Brain microvascular endothelial cell (primary cell): ENCODE results near the gene ATF5.
"Not testable (repeated sequence)": the region's sequence is repeated elsewhere in the genome, so short reads cannot be mapped to it uniquely, and the experiment has no call there.

ENCODE experiments used
- DNase-seq: peaks from one replicate; pipeline ENCODE4 v3.0.0-alpha.2; 2020
- H3K27ac ChIP-seq: fragments of 250-450 bp; sonication (Bioruptor Pico); 2 replicates; pipeline ENCODE4 v1.5.1; 2020; ENCODE audit warnings: mild to moderate bottlenecking, moderate library complexity
- H3K27me3 ChIP-seq: fragments of 250-450 bp; sonication (Bioruptor Pico); replicated peaks from 2 replicates; pipeline ENCODE4 v1.5.1; 2020; ENCODE audit warnings: mild to moderate bottlenecking
- H3K36me3 ChIP-seq: fragments of 250-450 bp; sonication (Bioruptor Pico); replicated peaks from 2 replicates; pipeline ENCODE4 v1.5.1; 2020; ENCODE audit warnings: mild to moderate bottlenecking
- H3K4me3 ChIP-seq: 2 replicates; pipeline ENCODE4 v1.5.1; 2011; ENCODE audit warnings: low read depth, mild to moderate bottlenecking, control low read depth, low read length, moderate library complexity
- in situ Hi-C: cut with HindIII; loops from 2 replicates; pipeline ENCODE4 v1.10.0; 2017; ENCODE audit warnings: low sequenced_read_pairs, low pct_ligation_motif_present
- TF ChIP-seq, protein P1 (sequence below): IDR thresholded peaks from 2 replicates; pipeline ENCODE4 v1.5.1; 2011; ENCODE audit warnings: low read depth, mild to moderate bottlenecking, moderate library complexity, low read length, control low read depth, inconsistent platforms; ENCODE audit errors: missing control alignments

ATF5 gene

DNA sequence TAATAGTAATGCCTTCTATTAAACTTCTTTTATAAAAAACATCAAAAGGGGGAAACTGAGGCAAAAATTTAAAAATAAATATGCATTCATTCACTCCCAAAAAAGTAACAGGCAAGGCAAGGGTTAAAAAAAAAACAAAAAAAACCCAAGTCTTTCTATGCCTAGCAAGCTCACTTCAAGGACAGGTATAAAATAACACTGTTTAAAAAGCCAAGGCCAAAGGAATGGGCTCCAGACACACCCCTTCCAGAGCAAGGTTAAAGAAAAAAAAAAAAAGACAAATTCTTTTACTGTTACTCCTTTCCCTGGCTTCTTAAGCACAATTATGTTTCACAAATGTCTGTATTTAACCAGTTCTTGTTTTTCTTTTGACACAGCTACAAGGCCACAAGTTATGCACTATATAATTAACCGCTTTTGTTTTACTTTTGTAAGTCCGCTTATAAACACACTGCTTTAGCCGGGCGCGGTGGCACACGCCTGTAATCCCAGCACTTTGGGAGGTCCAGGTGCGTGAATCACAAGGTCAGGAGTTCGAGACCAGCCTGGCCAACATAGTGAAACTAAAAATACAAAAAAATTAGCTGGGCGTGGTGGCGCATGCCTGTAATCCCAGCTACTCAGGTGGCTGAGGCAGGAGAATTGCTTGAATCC is 28.4 kb downstream of the ATF5 start:
- in situ Hi-C loops: no loop called here
- Histone ChIP-seq H3K36me3 (no peaks in the 10 kb centered on the region), H3K27ac (no peak overlapping the region), H3K4me3 (no peak overlapping the region), H3K27me3 (no peaks in the 10 kb centered on the region)
- no peak for DNase-seq
- TF ChIP-seq, protein P1, sequence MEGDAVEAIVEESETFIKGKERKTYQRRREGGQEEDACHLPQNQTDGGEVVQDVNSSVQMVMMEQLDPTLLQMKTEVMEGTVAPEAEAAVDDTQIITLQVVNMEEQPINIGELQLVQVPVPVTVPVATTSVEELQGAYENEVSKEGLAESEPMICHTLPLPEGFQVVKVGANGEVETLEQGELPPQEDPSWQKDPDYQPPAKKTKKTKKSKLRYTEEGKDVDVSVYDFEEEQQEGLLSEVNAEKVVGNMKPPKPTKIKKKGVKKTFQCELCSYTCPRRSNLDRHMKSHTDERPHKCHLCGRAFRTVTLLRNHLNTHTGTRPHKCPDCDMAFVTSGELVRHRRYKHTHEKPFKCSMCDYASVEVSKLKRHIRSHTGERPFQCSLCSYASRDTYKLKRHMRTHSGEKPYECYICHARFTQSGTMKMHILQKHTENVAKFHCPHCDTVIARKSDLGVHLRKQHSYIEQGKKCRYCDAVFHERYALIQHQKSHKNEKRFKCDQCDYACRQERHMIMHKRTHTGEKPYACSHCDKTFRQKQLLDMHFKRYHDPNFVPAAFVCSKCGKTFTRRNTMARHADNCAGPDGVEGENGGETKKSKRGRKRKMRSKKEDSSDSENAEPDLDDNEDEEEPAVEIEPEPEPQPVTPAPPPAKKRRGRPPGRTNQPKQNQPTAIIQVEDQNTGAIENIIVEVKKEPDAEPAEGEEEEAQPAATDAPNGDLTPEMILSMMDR: no peak

GRCh38 chr19:49958144-49958543 is 29.1 kb downstream of the ATF5 start:
- DNase-seq, H3K4me3 ChIP-seq, H3K27me3 ChIP-seq, H3K27ac ChIP-seq, H3K36me3 ChIP-seq, in situ Hi-C loops: not testable (repeated sequence)

- H3K4me3 ChIP-seq, DNase-seq, H3K27ac ChIP-seq, H3K27me3 ChIP-seq, in situ Hi-C loops, H3K36me3 ChIP-seq: not testable (repeated sequence)
Measured at GRCh38 chr19:49958596-49958995, 29.6 kb downstream of the ATF5 start.

DNA sequence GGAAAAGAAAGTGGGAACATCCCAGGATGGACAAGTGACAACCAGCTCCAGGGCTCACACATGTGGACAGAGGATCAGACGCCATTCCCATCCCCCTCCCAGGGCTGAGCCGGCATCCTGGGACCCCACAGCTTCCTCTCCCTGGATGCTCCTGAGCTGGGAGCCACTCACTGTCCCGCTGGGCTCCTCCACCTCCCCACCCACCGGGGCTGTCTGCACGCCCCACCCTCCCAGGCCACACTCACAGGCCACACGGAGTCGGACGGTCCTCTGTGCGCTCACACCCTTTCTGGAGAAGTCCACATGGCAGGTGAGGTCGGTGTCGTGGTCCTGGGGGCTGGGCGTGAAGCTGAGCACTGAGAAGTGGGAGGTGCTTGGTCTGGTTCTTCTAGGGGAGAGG is 30.9 kb downstream of the ATF5 start:
- H3K27ac ChIP-seq, in situ Hi-C loops, H3K36me3 ChIP-seq, H3K4me3 ChIP-seq, DNase-seq, H3K27me3 ChIP-seq: not testable (repeated sequence)

- in situ Hi-C loops, H3K27ac ChIP-seq, H3K27me3 ChIP-seq, H3K4me3 ChIP-seq, DNase-seq, H3K36me3 ChIP-seq: not testable (repeated sequence)
Measured at GRCh38 chr19:49960980-49961379, 32.0 kb downstream of the ATF5 start, which contains the start of gene SIGLEC11. Gene SIGLEC11, minus strand, starts transcription at chr19:49961172. Its CDS starts 91 bp downstream, at chr19:49961081.

- Histone ChIP-seq H3K36me3 (no peaks in the 10 kb centered on the region), H3K4me3 (no peak overlapping the region), H3K27me3 (no peaks in the 10 kb centered on the region), H3K27ac (no peak overlapping the region)
- no peak for DNase-seq
- in situ Hi-C loops: no loop called here
- TF ChIP-seq, protein P1: no peak
Measured at GRCh38 chr19:49968279-49968922, 39.4 kb downstream of the ATF5 start.

GRCh38 chr19:49969355-49969754 is 40.4 kb downstream of the ATF5 start:
- H3K36me3 ChIP-seq, H3K27me3 ChIP-seq, DNase-seq, H3K27ac ChIP-seq, H3K4me3 ChIP-seq, in situ Hi-C loops: not testable (repeated sequence)

- Histone ChIP-seq H3K27ac (no peak overlapping the region), H3K27me3 (no peaks in the 10 kb centered on the region), H3K36me3 (no peaks in the 10 kb centered on the region), H3K4me3 (no peak overlapping the region)
- TF ChIP-seq, protein P1: no peak
- DNase-seq: no peak
- in situ Hi-C loops: no loop called here
Measured at GRCh38 chr19:49971991-49972411, 43.0 kb downstream of the ATF5 start.
